NT2/D1 (cell line): ENCODE results near the gene NXPH1.

Source experiments
- YY1 ChIP-seq: IDR thresholded peaks from 2 replicates; pipeline ENCODE4 v1.6.1; 2011; ENCODE audit not compliant: insufficient read length, insufficient read depth
- ZNF274 ChIP-seq: IDR thresholded peaks from 2 replicates; pipeline ENCODE4 v1.6.1; 2011; ENCODE audit warnings: mild to moderate bottlenecking, low read depth, low read length

DNA sequence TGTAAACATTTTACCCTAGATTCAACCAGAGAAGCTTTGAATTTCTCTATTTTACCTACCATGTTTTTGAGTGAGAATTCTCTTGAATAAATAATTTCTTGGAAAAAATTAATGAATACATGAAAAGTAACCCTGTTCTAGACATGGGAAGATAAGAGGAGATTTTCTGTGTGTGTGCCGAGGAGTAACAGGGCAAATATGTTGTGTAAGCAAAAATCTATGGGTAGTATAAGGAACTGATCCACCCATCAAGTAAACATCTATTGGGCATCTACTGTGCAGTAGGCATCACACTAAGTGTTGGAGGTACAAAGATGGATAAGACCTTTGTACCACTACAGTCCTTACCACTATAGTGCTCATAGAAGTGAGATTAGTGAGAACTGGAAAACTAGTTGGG is 8.2 kb upstream of the NXPH1 start:
- TF ChIP-seq ZNF274 (no peak), YY1 (no peak)
